NCI-H748 (cell line): ENCODE measurements around the gene GRIP2.
"Not testable (repeated sequence)": the region's sequence is repeated elsewhere in the genome, so short reads cannot be mapped to it uniquely, and the experiment has no call there.

Experiments used
- DNase-seq: peaks from one replicate; lab custom pipeline; 2025; ENCODE audit not compliant: unreplicated experiment; lab: John Stamatoyannopoulos, UW

Gene GRIP2

DNA sequence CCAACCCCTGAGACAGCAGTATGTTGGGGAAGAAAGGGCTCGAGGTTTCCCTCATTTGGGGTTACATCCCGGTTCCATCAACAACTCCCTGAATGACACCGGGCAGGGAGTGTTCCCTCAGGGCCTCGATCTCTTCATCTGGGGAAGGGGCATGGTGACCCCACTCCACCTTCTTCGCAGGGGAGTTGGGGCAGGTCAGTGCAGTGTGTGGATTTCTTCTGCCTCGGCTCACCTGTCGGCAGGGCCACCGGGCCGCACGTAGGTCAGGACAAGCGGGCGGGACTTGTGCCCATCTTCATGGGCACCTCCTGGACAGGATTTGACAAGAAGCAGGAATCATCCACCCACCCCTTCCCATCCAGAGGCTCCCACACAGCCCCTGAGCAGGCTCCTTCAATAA lies 17.4 kb downstream of the GRIP2 start:
- no peak for DNase-seq

DNA sequence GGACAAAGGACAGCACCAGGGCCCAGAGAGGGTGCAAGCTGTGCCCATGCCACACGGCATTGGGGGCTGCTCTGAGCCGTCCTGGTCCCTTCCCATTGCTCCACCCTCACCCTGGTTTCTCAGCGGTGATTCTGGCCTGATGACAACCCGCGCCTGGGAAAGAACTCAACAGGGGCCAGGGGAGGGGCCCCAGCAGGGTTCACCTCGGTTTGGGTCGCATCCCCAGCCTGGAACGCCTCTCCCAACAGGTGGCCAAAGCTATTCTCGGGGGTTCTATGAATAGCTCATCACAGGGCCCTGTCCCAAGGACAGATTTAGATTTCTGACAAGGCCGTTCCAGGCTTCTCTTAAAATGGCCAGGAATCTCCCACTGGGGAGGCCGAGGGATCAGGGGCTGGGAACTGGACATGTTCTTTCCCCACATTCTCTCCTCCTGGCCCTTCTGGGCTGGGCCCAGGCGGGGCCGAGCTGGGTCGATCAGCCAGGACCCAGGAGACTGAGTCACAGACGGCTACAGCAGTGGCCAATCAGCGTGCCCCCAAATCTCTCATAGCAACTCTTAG lies 17.9 kb downstream of the GRIP2 start:
- no peak for DNase-seq

DNA sequence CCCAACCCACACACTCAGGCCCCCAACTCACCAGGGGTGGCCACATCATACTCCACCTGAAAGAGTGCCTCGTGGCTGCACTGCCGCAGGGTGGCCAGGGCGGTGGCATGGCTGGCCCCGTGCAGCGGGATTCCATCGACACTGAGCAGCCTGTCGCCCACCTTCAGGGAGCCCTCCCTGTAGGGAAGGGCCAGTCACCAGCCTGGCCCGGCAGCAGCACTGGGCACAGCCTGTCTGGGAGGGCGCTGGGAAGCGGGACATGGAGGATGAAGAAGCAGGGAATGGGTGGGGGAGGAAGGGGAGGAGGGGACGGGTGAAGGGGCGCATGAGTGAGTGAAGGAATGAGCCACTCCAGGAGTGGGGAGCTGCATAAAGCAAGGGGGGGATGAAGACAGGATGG lies 18.5 kb downstream of the GRIP2 start:
- no peak for DNase-seq

DNA sequence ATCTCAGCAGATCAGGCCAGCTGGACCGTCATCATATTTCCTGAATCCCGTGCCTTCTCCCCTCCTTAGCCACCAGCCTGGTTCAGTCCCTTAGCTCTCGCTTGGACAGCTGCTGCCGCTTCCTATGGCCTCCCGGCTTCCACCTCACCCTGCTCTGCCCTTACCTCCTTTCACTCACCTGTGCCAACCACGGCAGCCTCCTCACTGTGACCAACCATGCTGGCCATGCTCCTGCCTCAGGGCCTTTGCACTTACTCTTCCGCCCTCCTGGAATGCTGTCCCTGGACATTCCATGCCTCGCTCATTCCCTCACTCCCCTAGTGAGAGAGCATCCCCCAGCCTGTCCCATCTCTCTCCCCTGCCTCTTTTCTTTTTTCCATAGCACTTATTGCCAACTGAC lies 19.2 kb downstream of the GRIP2 start:
- no peak for DNase-seq

DNA sequence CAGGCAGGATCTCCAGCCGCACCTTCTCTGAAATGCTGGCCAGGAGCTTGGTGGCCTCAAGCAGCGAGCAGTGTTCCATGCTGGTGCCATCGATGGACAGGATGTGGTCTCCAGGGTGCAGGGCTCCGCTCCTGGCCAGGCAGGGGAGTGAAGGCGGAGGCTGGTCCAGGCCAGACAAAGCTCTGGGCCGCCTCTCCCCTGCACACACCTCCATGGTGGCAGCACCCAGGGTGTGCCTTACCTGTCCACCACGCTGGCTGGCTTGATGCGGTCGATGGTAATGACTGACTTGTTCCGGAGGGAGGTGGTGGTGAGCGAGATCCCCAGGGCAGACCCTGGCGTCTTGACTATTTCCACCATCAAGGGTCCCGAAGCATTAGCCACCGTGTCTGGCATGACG lies 20.0 kb downstream of the GRIP2 start:
- DNase-seq = no peak

DNA sequence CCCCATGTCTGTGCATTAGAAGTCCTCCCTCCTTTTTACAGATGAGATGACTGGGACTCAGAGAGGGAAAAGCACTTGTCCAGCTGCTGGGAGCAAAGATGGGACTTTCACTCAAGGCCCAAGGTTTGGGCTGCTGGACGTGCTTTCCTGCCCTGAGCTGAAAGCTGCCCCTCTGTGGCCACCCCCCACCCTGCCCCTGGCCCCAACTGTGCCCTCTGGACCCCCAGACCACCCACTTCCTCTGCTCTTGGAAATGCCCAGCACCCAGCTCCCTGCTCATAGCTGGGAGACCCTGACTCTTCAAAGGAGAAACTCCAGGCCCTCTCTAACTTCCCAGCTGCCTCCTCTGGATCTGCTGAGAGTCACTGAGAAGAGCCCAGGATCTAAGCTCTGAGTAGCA lies 20.7 kb downstream of the GRIP2 start:
- DNase-seq = no peak

DNA sequence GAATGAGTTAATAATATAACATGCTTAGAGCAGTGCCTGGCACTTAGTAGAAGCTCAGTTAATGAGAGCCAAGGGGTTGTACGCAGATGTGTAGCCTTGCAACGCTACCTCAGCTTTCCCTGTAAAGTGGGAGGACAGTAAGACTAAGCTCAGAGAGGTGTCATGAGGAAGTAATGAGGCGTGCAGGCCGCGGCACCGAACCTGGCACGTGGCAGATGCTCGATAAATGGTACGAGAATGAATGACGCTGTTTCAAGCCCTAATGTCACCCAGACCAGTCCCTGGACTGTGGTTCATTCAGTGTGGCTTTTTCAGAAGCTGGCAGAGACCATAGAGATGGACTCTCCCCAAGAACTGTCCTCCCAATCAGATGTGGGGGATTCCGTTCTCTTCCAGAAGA lies 21.2 kb downstream of the GRIP2 start:
- DNase-seq = no peak

DNA sequence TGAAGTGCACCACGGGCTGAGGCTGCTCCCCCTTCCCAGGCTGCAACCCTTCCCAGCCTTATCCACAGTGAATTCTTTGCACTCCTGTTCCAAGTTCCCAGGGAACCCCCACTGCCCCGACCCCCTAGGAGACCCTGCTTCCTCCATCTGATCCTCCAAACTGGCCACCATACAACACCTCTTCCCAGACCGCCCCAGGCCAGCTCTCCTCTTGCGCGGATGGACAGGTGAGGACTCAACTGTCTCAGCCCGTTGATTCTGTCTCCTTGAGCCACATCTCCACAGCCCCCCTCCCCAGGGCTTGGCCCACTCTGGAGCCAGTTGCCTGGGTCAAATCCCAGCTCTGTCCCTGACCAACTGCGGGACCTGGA lies 21.7 kb downstream of the GRIP2 start:
- DNase-seq = no peak

DNA sequence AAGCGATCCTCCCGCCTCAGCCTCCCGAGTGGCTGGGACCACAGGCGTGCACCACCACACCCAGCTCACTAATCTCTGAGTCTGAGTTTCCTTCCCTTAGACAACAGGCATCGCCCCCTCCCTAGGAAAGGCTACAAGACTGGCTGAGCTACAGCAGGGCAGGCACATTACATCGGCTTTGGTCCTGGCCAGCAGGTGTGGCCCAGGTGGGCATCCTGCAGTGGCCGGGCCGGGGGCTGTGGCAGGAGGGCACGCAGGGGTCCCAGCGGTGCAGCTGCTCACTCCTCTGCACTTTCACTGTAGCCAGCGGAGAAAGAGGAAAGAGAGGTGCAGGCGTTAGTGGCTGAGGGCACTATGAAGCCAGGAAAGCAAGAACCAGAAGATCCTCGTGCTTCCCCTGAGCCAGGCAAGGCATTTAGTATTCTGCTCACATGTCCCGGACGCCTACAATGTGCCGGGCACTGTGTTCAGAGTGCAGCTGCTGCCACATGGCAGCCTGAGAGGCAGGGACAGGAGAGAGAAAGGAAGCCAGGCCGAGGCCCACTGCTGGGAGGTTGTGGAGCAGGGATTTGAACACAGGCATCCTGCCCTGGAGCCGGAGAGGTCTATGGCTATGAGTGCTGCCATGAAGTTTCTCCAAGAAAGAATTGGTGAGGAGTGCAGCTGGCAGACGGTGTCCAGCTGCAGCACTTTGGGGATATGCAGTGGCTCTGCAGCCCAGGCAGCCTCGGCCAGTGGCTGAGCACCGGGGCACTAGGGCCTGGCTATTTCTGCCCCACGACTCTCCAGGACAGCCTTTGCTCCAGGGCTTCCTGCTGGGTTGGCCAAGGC lies 22.3 kb downstream of the GRIP2 start:
- DNase-seq = no peak

DNA sequence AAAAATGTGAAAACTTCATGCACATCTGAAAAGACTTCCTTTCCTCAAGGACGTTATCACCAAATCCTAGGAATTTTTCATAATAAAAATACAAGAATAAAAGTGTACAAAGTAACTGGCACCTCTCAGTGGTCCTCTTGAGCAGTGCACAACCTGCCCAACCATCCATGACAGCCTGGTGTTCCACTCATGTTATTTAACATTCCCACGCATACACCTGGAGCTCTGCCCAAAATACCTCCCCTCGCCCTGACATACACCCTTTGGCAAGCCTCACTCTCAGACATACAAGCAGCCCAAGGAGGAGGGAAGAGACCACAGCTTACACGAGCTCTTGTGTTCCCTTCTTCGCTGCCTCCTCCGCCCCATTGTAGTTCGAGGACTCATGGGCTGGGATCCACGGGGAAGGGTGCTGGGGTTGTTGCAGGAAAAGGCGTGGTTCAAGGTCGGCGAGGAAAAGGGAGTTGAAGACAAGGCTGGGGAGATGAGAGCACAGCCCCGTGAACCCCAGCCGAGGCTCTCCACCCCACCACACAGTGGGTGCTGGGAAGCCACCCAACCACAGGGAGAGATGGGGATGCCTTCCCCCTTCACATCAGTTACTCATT lies 23.3 kb downstream of the GRIP2 start:
- DNase-seq = no peak

DNA sequence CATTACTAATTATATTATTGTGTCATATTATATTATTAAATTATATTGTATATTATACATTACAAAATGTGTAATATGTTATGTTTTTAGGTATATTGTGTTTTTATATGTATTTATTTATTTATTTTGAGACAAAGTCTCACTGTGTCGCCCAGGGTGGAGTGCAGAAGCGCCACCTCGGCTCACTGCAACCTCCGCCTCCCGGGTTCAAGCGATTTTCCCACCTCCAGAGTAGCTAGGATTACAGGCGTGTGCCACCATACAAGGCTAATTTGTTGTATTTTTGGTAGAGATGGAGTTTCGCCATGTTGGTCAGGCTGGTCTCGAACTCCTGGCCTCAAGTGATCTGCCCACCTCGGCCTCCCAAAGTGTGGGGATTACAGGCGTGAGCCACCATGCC lies 24.6 kb downstream of the GRIP2 start:
- DNase-seq = not testable (repeated sequence)

DNA sequence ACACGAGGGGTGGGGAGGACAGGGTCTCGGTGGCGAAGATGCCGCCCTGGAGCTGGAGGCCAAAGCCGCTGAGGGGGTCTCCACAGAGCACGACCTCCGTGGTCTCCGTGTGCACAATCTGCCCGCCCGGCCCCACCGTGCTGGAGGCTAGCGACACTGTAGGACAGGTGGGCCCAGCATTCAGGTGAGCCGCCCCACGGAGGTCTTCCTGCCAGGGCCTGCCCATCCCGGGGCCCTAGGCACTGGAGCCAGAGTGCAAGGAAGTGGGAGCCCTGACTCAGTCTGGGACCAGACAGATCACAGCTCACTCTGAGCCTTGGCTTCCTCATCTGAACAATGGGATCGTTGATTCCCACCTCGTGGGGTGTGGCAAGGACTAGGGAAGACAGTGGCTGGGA lies 25.8 kb downstream of the GRIP2 start:
- DNase-seq = no peak

DNA sequence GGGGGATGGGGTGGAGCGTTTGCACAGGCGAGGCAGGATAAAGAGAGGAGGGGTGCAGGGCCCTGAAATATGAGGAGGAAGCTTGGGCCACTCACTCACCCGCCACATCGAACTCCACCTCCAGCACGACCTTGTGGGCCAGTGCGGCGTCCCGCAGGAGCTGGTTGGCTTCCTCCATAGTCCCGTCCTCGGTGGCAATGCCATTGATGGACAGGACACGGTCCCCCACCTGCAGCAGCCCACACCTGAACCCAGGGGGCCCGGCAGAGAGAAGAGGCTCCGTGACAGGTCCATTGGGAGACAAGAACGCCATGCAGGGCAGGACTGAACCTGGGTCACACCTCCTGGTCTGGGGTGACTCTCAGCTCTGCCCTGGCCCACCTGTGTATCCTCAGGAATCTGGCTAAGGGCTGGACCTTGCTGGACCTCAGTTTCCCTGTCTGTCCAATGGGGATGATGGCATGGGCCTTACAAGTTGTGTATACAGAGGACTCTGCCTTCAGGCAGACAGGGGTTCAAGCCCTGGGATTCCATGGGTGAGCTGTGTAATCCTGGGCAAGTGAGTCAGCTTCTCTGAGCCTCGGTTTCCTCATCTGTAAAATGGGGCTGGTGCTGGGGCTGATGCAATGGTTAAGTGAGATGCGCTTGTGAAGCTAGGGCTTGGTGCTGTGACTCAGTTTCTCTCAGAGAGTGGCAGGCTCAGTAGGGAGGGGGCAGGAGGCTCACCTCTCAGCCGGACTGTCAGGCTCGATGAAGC lies 26.4 kb downstream of the GRIP2 start:
- DNase-seq = no peak

DNA sequence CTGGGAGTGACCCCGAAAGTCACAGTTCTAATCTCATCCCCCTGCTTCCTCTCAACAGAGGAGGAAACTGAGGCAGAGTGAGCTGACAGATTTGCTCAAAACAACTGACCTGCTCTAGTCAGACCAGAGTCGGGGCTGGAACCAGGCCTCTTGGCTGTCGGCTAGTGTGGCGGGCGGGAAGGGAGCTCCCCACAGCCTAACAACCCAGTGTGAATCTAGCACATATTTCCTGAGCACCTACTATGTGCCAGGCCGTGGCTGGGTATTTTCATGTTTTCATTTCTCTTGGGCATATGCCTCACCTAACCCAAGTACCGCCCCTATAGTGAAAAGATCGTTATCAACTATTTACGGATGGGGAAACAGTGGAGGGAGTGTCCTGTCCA lies 27.2 kb downstream of the GRIP2 start:
- no peak for DNase-seq

DNA sequence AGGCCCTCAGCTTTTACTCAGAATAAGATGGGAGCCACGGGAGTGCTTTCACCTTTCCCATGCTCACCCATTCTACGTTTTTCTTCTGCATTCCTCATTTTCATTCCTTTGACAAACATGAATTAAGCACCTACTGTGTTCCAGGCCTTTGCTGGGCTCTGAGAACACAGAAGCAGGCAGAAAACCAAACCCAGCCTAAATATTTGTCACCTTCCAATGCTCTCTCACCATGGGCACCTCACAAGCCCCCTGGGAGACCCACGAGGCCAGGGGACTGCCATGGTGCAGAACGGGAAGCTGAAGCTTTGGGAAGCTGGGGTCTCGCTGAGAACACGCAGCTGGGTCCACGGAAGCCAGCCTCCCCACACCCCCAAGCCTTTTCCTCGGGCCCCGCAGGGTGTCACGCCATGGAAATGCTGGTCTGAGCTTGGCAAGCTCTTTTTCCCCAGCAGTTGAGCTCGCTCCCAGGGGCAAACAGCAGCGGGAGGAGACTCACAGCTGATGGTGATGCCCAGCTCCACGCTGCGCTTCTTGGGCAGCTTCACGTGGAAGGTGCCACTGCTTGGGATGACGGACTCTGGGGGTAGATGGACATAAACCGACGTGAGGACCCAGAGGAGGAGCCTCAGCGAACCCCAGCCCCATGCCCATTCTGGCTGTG lies 27.7 kb downstream of the GRIP2 start:
- no peak for DNase-seq

DNA sequence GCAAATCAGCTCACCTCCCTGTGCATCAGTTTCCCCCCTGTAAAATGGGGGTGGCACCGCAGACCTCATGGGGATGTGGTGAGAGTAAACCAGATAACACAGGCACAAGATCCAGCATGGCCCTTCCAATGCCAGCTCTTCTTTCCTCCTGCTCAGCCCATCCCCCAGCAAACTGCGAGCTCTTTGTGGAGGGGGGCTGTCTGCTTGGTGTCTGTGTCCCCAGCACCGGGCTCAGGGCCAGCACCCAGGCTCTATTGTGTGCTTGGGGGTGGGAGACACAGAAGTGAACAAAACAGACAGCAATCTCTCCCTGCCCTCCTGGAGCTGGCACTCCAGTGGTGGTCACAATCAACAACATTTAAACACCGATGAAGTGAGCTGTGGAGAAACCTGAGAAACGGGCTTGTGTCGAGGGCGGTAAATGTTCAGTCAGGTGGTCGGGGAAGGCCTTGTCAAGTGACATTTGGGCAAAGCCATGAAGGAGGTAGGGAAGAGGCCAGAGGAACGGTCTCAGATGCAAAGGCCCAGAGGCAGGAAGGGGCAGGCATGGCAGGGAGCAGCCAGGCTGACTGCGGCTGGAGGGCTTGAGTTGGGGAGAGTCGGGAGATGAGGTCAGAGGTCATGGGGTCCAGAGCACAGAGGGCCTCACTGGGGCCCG lies 28.4 kb downstream of the GRIP2 start:
- peak; percentile 18 for DNase-seq

DNA sequence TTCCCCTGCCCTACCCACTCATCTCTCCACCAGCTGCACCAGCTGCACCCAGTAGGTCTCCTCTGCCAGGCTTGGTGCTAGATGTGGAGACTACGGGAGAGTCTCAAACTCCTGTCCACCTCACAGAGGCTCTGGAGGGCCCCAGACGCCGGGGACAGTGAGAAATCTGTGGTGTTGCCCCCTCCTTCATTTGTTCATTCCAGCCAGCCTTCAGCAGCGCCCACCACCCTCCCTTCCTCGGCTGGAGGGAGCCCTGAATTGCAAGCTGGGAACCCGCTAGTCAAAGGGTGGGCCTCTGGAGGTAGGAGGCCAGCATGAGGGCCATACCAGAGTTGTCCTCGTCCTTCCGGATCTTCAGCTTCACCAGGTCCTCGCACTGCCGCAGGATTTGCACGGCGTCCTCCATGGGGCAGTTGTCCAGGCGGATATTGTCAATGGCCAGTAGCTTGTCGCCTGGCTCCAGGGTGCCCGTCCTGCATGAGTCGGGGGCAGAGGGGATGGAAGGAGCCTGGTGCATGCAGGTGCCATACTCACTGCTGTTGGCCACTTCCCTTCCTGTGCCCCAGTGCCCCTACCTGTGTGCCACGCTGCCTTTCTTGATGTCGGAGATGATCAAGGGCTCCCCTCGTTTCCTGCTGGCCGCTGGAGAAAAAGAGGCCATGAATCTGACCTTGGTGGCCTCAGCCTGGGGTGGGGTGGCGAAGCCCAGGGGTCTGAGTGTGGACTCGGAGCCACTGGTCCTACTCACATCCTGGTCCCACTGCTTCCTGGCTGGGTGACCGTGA lies 29.1 kb downstream of the GRIP2 start:
- no peak for DNase-seq

DNA sequence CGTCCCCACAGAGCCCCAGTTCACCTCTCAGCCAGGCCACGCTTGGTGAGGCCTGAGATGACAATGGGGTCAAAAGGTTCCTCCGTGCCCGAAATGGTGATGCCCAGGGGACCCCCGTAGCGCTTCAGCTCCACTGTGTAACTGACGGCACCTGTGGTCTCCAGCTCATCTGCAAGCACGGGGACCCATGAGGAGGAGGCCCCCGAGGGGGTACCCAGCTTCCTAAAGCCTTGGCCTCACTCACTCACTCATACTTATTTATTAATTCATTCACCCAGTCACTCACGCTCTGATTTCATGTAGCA lies 30.4 kb downstream of the GRIP2 start:
- no peak for DNase-seq

DNA sequence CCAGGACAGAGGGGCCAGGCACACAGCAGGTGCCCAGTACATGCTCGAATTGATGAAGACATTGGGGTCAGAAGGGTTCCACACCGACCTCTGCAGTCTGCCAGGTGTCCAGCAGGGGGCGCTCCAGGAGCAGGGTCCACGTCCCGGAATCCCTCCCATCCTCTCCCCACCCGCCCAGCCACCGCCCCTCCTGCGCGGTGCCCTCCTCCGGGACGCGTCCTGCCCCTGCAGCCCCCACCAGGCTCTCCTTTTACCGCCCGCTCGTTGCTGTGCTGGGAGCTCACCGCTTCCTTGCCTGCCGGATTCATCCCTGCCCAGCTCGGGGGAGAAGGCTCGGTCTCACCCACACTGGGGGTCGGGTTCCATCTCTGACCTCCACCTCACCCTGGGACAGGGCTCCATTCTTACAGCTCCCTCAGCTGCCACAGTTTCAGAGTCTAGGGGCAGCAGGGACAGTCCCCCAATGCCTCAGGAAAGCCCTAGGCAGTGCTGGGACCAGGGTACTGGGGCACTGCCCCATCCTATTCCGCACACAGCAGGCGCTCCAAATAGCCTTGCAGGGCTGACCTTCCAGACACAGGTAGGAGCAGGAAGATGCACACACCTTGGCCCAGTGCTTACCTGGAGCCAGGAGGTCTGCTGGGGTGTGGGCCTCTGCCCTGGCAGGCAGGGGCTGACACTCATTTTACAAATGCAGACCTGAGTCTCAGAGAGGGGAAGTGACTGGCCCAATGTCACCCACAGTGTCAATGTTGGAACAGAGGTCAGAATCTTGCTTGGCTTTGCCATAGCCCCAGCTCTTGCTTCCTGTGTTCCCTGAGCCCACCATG lies 31.0 kb downstream of the GRIP2 start:
- peak; percentile 46 for DNase-seq

DNA sequence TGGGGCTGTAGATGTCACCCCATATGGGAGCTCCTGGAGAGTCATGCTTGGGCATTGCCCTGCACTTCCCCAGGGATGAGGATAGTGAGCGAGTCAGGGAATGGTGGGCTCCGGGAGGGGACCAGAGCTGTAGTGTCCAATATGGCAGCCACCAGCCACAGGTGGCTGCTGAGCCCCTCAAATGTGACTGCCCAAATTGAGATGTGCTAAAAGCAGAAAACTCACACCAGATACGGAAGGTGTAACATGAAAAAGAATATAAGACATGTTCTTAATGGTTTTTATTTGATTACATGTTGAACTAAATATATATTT lies 31.7 kb downstream of the GRIP2 start:
- DNase-seq = no peak
